Neural progenitor cell (in vitro differentiated cells): ENCODE data around the gene ZNF488. TPM values are rescaled to one million over a fixed set of nuclear protein-coding genes. Genes with fewer than 3 reads are reported as not detected.

Experiments used
- DNase-seq: peaks from one replicate; pipeline ENCODE4 v3.0.0-alpha.2; 2016; ENCODE audit warnings: low spot score
- H2AFZ ChIP-seq: fragments of 200-600 bp; sonication (generic); replicated peaks from 2 replicates; pipeline ENCODE4 v1.6.1; 2016; ENCODE audit warnings: antibody characterized with exemption
- H3F3A ChIP-seq: fragments of 200-600 bp; sonication (generic); 2 replicates; pipeline ENCODE4 v1.6.1; 2016; ENCODE audit warnings: antibody characterized with exemption, low read depth
- H3K27ac ChIP-seq: fragments of 200-600 bp; sonication (generic); 2 replicates; pipeline ENCODE4 v1.5.1; 2016; ENCODE audit warnings: mild to moderate bottlenecking
- H3K27me3 ChIP-seq: fragments of 200-600 bp; sonication (generic); 2 replicates; pipeline ENCODE4 v1.6.1; 2016; ENCODE audit warnings: mild to moderate bottlenecking, moderate library complexity
- H3K36me3 ChIP-seq: fragments of 200-600 bp; sonication (generic); 2 replicates; pipeline ENCODE4 v1.5.1; 2016
- H3K4me1 ChIP-seq: fragments of 200-600 bp; sonication (generic); 2 replicates; pipeline ENCODE4 v1.6.1; 2016; ENCODE audit warnings: mixed run types
- H3K4me2 ChIP-seq: fragments of 200-600 bp; sonication (generic); 2 replicates; pipeline ENCODE4 v1.6.1; 2016
- H3K4me3 ChIP-seq: fragments of 200-600 bp; sonication (generic); 2 replicates; pipeline ENCODE4 v1.5.1; 2016
- H3K79me2 ChIP-seq: fragments of 200-600 bp; sonication (generic); 2 replicates; pipeline ENCODE4 v1.6.1; 2016; ENCODE audit warnings: low read depth
- H3K9ac ChIP-seq: fragments of 200-600 bp; sonication (generic); 2 replicates; pipeline ENCODE4 v1.6.1; 2016
- H3K9me3 ChIP-seq: fragments of 200-600 bp; sonication (generic); 2 replicates; pipeline ENCODE4 v1.5.1; 2016; ENCODE audit warnings: low read depth
- H4K20me1 ChIP-seq: fragments of 200-600 bp; sonication (generic); 2 replicates; pipeline ENCODE4 v1.6.1; 2016; ENCODE audit warnings: low read depth
- H3K27ac Mint-ChIP-seq: 3 replicates; pipeline ENCODE4 v1.8.0; 2021; ENCODE audit warnings: mixed read lengths
- H3K27me3 Mint-ChIP-seq: 2 replicates; pipeline ENCODE4 v1.8.0; 2022; ENCODE audit warnings: low read depth, mild to moderate bottlenecking, inconsistent platforms, moderate library complexity, mixed read lengths; ENCODE audit not compliant: insufficient read depth
- H3K36me3 Mint-ChIP-seq: 3 replicates; pipeline ENCODE4 v1.8.0; 2021; ENCODE audit warnings: mixed read lengths
- H3K4me1 Mint-ChIP-seq: 3 replicates; pipeline ENCODE4 v1.8.0; 2021; ENCODE audit warnings: mixed read lengths
- H3K4me3 Mint-ChIP-seq: 3 replicates; pipeline ENCODE4 v1.8.0; 2021; ENCODE audit warnings: mild to moderate bottlenecking, moderate library complexity, mixed read lengths
- H3K9me3 Mint-ChIP-seq: 3 replicates; pipeline ENCODE4 v1.8.0; 2020; ENCODE audit warnings: mixed read lengths
- EZH2 ChIP-seq: fragments of 200-600 bp; sonication (generic); IDR thresholded peaks from 2 replicates; pipeline ENCODE4 v1.6.1; 2017; ENCODE audit warnings: antibody characterized with exemption, mild to moderate bottlenecking, moderate library complexity
- EZH2phosphoT487 ChIP-seq: fragments of 200-600 bp; sonication (generic); IDR thresholded peaks from 2 replicates; pipeline ENCODE4 v1.6.1; 2017; ENCODE audit warnings: antibody characterized with exemption
- total RNA-seq: library from RNA; depleted of rRNA; stranded (reverse); fragments of >200 nt; gene quantifications from 2 replicates; pipeline ENCODE4 v1.2.3, GENCODE V29; 2015; ENCODE audit warnings: low replicate concordance
- TF ChIP-seq, protein P1 (sequence below): fragments of 200-600 bp; sonication (generic); IDR thresholded peaks from 2 replicates; pipeline ENCODE4 v1.5.1; 2017; ENCODE audit warnings: antibody characterized with exemption, mild to moderate bottlenecking

The ZNF488 gene
- total RNA-seq, 1 donor from 2014 or later = not detected

DNA sequence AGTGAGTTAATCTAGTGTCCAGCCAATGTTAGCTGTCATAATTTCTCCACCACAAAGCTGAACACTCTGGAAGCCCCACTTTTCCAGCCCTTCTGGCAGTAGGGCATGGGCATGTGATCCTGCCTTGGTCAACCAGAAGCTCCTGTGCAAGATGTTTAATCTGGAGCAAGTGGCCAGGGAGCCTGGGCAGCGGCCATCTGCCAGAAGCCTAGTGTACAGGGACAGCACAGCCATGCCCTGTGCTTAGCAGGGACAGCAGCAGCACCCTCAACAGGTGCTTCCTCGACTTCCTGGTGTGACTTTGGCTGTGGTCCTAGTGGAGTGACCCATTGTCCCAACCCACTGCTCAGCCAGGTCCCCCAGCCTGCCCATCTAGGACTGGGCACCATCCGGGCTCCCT, 25.6 kb downstream of the ZNF488 start:
- H3F3A ChIP-seq = no peaks in the 10 kb centered on the region
- H3K27me3 ChIP-seq = no peaks in the 10 kb centered on the region
- Mint-ChIP-seq H3K9me3 (no peaks in the 10 kb centered on the region), H3K27ac (no peak overlapping the region), H3K36me3 (no peaks in the 10 kb centered on the region), H3K4me3 (no peak overlapping the region), H3K4me1 (no peaks in the 10 kb centered on the region), H3K27me3 (no peaks in the 10 kb centered on the region)
- no peaks in the 10 kb centered on the region for H3K4me1 ChIP-seq
- no peak overlapping the region for H3K9ac ChIP-seq
- no peak overlapping the region for H3K27ac ChIP-seq
- no peak overlapping the region for H2AFZ ChIP-seq
- no peaks in the 10 kb centered on the region for H3K79me2 ChIP-seq
- H4K20me1 ChIP-seq = no peaks in the 10 kb centered on the region
- H3K36me3 ChIP-seq = no peaks in the 10 kb centered on the region
- no peak overlapping the region for H3K4me3 ChIP-seq
- no peaks in the 10 kb centered on the region for H3K9me3 ChIP-seq
- no peak for TF ChIP-seq EZH2phosphoT487
- TF ChIP-seq, protein P1, sequence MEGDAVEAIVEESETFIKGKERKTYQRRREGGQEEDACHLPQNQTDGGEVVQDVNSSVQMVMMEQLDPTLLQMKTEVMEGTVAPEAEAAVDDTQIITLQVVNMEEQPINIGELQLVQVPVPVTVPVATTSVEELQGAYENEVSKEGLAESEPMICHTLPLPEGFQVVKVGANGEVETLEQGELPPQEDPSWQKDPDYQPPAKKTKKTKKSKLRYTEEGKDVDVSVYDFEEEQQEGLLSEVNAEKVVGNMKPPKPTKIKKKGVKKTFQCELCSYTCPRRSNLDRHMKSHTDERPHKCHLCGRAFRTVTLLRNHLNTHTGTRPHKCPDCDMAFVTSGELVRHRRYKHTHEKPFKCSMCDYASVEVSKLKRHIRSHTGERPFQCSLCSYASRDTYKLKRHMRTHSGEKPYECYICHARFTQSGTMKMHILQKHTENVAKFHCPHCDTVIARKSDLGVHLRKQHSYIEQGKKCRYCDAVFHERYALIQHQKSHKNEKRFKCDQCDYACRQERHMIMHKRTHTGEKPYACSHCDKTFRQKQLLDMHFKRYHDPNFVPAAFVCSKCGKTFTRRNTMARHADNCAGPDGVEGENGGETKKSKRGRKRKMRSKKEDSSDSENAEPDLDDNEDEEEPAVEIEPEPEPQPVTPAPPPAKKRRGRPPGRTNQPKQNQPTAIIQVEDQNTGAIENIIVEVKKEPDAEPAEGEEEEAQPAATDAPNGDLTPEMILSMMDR = no peak
- no peak for TF ChIP-seq EZH2
- no peak for DNase-seq
- H3K4me2 ChIP-seq = no peak overlapping the region

DNA sequence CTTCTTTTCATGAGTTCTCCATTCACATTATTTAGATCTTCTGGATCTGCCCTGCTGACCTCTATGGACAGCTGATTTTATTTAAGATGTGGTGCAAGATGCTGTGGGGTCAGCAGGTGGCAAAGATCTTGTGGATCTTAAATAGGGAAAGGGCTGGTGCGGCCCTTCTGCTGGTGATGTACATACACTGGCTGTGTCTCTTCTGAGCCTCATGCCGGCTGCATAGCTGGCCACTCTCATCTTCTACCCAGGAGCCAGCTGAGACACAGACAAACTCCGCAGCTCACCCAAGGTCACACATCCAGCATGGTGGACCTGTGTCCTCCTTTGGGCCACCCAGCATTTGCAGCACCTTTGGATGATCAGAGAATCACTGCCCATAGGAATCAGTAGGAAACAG, 26.2 kb downstream of the ZNF488 start:
- H3K27ac Mint-ChIP-seq = no peak overlapping the region
- H3K4me3 ChIP-seq = no peak overlapping the region
- H2AFZ ChIP-seq = no peak overlapping the region
- no peaks in the 10 kb centered on the region for H3K36me3 ChIP-seq
- no peaks in the 10 kb centered on the region for H3F3A ChIP-seq
- no peak for DNase-seq
- H3K36me3 Mint-ChIP-seq = no peaks in the 10 kb centered on the region
- peaks cover 3% of the 10 kb centered on the region for H3K27me3 Mint-ChIP-seq
- H3K9ac ChIP-seq = no peak overlapping the region
- H3K27ac ChIP-seq = no peak overlapping the region
- no peaks in the 10 kb centered on the region for H3K9me3 ChIP-seq
- H3K9me3 Mint-ChIP-seq = no peaks in the 10 kb centered on the region
- no peaks in the 10 kb centered on the region for H3K27me3 ChIP-seq
- H4K20me1 ChIP-seq = no peaks in the 10 kb centered on the region
- TF ChIP-seq, protein P1 = no peak
- TF ChIP-seq EZH2 = no peak
- TF ChIP-seq EZH2phosphoT487 = no peak
- H3K4me1 Mint-ChIP-seq = no peaks in the 10 kb centered on the region
- no peaks in the 10 kb centered on the region for H3K4me1 ChIP-seq
- H3K79me2 ChIP-seq = no peaks in the 10 kb centered on the region
- no peak overlapping the region for H3K4me2 ChIP-seq
- H3K4me3 Mint-ChIP-seq = no peak overlapping the region

DNA sequence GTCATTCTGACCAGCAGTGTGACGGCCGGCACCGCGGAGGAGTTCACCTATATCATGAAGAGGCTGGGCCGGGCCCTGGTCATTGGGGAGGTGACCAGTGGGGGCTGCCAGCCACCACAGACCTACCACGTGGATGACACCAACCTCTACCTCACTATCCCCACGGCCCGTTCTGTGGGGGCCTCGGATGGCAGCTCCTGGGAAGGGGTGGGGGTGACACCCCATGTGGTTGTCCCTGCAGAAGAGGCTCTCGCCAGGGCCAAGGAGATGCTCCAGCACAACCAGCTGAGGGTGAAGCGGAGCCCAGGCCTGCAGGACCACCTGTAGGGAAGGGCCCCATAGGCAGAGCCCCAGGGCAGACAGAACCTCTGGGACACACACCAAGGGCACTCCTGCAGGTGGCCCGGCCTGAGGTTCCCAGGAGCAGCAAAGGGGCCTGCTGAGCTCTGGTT, 26.9 kb downstream of the ZNF488 start:
- no peak overlapping the region for H3K4me2 ChIP-seq
- H3K36me3 ChIP-seq = no peaks in the 10 kb centered on the region
- H3K9me3 Mint-ChIP-seq = no peaks in the 10 kb centered on the region
- no peak overlapping the region for H3K9ac ChIP-seq
- no peak overlapping the region for H3K4me3 Mint-ChIP-seq
- no peak overlapping the region for H2AFZ ChIP-seq
- no peak overlapping the region for H3K27ac ChIP-seq
- peaks cover 3% of the 10 kb centered on the region for H3K27me3 Mint-ChIP-seq
- no peaks in the 10 kb centered on the region for H3K36me3 Mint-ChIP-seq
- H3K9me3 ChIP-seq = no peaks in the 10 kb centered on the region
- no peak for TF ChIP-seq EZH2phosphoT487
- TF ChIP-seq EZH2 = no peak
- no peak for DNase-seq
- no peaks in the 10 kb centered on the region for H3K4me1 ChIP-seq
- no peaks in the 10 kb centered on the region for H3F3A ChIP-seq
- H3K27ac Mint-ChIP-seq = no peak overlapping the region
- H3K79me2 ChIP-seq = no peaks in the 10 kb centered on the region
- H4K20me1 ChIP-seq = no peaks in the 10 kb centered on the region
- no peaks in the 10 kb centered on the region for H3K4me1 Mint-ChIP-seq
- H3K27me3 ChIP-seq = no peaks in the 10 kb centered on the region
- no peak overlapping the region for H3K4me3 ChIP-seq

DNA sequence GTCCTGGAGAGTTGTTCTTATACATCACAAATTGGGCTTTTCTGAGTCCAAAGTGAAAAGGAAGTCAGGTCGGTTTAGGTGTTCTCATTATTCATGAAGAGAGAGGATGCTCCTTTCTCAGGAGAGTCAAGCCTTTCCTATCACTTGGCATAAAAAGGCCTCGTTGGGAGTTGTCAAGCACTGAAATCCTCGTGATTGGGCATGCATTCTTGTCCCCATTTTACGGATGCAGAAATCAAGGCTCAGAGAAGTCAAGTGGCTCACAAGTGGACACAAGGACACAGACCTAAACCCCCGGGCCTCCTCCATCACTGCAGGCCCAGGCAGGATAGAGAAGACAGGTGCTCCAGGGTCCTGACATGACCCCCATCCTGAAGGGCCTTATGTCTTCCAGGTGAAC, 27.4 kb downstream of the ZNF488 start:
- Histone ChIP-seq H3K79me2 (no peaks in the 10 kb centered on the region), H3K4me3 (no peak overlapping the region), H3K4me2 (no peak overlapping the region), H2AFZ (no peak overlapping the region), H3K36me3 (no peaks in the 10 kb centered on the region), H3K9ac (no peak overlapping the region), H3K27me3 (no peaks in the 10 kb centered on the region), H3F3A (no peaks in the 10 kb centered on the region), H3K27ac (no peak overlapping the region), H4K20me1 (no peaks in the 10 kb centered on the region), H3K9me3 (no peaks in the 10 kb centered on the region), H3K4me1 (no peaks in the 10 kb centered on the region)
- Mint-ChIP-seq H3K27me3 (peaks cover 3% of the 10 kb centered on the region), H3K9me3 (no peaks in the 10 kb centered on the region), H3K36me3 (no peaks in the 10 kb centered on the region), H3K27ac (no peak overlapping the region), H3K4me1 (no peaks in the 10 kb centered on the region), H3K4me3 (no peak overlapping the region)
- TF ChIP-seq EZH2 (no peak), EZH2phosphoT487 (no peak)
- TF ChIP-seq, protein P1 = no peak
- no peak for DNase-seq
